ENCODE results near the gene MAML3. TPM values are rescaled to one million over a fixed set of nuclear protein-coding genes. Genes with fewer than 3 reads are reported as not detected.

MAML3 gene
- total RNA-seq, 1 experiment from 2014 or later, result 0.06 TPM

DNA sequence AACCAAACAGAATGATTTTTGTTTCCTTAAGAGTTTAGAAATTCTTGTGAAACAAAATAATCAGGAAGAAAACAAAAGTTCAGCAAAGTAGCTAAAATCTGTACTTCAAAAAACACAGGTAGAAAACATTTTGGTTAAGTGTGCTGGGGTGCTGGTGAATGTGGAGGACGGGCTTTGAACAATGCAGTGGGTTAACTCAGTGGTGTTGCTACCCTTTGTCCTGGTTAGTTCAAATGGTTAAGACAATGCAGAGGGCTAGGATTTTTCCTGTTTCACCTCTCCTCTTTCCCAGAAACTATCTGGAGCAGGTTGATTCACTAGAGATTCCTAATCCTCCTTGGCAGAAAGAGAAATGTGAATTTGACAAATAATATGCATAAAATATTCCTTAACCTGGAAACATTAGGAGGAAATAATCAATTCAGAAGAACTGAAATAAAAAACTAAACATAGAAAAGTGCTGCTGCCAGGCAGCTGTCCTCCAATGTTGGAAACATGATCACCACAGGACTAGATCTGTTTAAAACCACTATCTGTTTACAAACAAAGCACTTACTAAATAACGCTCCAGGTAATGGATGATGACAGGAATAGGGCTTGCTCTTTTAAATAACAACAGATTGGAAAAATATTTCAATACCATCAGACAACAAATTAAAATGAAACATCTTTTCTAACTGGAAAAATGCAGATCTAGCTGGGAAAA, 148.9 kb downstream of the MAML3 start:
- DNase-seq (ENCODE audit: low read depth), result no peak

DNA sequence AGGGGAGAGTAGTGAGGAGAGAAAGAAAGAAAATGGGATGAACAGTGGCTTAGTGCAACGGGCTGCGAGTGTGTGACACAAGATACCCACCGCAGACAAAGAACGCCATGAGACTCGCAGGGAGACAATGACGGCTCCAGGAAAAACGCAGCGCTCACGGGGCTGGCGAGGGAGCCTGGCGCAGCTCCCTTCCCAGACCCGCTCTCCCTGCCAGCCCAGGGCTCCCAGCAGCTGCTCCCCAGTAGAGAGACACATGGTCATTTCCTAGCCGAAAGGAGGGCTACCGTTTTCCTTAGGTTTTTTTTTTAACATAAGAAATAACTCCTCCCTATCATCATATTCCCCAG, 149.5 kb downstream of the MAML3 start:
- DNase-seq (ENCODE audit: low read depth), result peak; percentile 40

- no peak for DNase-seq (ENCODE audit: low read depth)
These were observed 150.0 kb downstream of the MAML3 start for GRCh38 chr4:140003876-140004548.

GRCh38 chr4:140000232-140000631, 153.8 kb downstream of the MAML3 start:
- no peak for DNase-seq (ENCODE audit: low read depth)

DNA sequence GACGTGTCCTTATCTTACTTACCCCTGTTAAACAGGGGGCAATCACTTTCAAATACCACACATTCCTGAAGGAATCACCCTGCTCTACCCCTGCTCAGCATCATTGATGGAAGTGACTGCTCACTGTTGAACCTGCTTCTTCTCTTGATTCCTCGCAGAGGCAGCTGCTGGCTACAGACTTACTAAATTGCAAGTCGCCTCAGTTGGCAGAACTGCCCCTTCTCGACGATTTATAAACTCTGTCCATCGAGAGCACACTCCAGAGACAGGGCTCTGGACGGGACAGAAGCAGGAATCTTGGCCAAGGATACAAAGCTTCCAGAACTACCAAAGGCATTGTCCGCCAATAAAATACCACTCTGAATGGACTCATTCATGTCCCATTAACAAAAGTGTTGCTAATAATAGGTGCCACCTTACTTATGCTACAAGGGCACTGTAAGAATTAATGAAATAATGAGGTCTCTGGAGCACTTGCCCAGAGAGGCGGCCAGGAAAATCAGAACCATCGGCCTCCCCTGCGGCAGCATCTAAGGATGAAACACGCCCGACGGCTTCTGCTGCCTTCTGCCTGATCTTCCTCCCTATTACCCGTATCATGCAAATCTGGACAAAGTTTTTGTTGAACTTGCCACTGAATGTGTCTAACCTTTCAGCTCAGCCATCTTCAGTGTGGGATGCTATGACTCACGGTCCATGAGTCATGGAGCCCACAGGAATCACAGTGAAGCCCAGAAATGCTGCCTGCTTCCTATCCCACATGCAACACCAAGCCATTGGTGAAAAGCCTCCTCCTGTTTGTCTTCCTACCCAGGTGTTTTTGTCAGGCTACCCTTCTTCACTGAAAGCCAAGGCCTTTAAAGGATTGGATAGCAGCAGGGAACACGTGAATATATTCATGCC, 164.9 kb downstream of the MAML3 start:
- DNase-seq (ENCODE audit: low read depth), result peak; percentile 92

DNA sequence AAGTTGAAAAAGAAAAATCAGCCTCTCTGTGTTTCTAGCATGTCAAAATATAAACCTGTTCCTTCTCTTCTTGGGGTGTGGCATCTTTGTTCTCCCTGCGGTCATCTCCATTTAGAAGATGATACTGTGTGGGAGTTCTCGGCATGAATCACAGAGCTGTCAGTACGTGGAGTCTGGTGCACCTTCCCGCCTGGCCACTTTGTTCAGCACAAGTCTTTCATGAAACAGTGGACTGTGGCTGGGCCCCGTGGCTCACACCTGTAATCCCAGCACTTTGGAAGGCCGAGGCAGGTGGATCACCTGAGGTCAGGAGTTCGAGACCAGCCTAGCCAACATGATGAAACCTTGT, 166.5 kb downstream of the MAML3 start:
- no peak for DNase-seq (ENCODE audit: low read depth)

DNA sequence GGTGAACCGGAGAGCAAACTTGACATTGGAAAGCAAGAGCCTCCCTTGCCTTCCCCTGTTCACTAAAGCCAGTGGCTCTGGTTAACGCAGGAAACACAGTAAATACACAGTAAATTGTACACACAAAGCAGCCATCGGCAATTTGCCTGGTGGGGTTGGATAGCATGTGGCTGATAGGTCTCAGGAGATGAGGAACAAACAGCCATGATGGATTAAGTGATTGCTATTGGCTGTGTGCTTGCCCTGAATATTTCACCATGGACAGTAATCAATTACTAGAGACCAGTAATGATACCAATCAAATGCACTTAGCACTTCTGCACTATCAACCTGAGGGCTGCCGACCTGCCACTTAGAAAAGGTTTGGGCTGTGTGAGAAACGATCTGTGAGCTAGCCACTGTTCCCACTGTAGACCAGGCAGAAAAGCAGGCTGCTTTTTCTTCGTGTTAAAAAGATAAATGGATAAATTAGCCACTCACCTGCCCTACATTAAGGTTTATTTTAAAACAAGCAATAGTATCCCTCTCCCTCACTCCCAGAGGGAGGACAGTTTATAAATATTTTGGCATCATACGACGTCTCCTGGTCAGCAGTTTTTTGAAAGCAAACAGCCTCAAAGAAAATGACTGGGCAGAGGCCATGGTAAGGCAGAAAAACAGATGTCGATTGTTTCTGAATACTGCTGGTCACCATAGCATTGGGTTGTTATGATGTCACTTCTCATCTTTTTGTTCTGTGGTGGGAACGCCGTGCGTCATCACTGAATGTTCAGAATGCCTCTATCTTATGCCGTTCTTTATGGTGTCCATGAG, 167.1 kb downstream of the MAML3 start:
- no peak for DNase-seq (ENCODE audit: low read depth)

- DNase-seq (ENCODE audit: low read depth), result no peak
These were observed 167.9 kb downstream of the MAML3 start for GRCh38 chr4:139986106-139986505.

- peak; percentile 26 for DNase-seq (ENCODE audit: low read depth)
These were observed 168.6 kb downstream of the MAML3 start for GRCh38 chr4:139985401-139985800.

GRCh38 chr4:139984471-139984870, 169.5 kb downstream of the MAML3 start:
- no peak for DNase-seq (ENCODE audit: low read depth)

GRCh38 chr4:139978692-139979091, 175.3 kb downstream of the MAML3 start:
- DNase-seq (ENCODE audit: low read depth), result no peak

DNA sequence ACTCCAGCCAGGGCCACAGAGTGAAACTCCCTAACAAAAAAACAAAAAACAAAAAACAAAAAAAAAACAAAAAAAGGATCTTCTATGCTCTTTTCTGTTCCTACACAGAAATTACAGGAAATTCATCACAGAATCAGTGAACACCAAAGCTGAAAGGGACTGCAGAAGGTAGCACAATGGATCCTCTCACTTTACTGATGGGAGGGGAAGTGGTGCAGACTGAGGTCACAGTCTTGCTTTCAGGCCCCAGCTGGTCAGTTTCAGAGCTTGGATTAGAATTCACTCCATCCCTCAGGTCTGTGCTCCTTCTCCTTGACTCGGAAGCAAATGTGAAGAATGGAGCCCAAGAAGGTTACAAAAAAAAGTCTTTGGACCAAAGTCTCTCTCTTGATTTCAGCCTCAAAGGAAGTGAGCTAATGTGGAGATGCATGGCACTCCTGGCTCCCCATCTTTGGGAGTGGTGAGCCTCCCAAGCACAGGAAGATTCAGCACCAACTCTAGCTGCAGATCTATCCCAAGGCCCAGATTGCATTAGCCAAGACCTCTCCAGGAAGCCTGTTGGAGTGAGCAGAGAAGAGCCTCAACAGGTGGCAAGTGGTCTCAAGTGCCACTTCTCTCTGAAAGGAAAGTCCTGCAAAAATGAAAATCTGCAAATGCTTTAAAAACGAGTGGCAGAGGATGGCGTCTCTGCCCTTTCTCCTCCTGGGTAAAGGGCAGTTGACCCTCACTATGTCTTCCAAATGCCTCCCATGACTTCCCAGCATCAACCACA, 176.0 kb downstream of the MAML3 start:
- no peak for DNase-seq (ENCODE audit: low read depth)

GRCh38 chr4:139975830-139976272, 178.1 kb downstream of the MAML3 start:
- DNase-seq (ENCODE audit: low read depth), result peak; percentile 20

GRCh38 chr4:139973616-139974015, 180.4 kb downstream of the MAML3 start:
- no peak for DNase-seq (ENCODE audit: low read depth)

DNA sequence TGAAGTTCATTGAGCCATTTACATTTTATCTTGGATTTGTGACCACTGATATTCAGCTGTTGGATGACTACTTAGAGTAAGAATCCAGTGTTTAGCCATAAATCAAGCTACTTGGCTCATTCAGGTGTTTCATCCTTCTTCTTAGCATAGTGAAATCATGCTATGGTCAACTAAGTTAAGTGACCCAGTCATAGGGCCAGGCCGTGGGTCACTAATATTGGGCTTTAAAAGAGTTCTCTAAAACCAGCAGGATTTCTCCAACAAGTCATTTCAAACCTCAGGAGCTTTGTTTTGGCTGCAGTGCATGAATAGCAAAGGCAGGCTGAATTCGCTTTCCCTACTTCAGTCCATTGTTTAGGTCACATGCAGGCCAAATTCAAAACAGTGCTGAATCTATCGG, 181.0 kb downstream of the MAML3 start:
- no peak for DNase-seq (ENCODE audit: low read depth)

DNA sequence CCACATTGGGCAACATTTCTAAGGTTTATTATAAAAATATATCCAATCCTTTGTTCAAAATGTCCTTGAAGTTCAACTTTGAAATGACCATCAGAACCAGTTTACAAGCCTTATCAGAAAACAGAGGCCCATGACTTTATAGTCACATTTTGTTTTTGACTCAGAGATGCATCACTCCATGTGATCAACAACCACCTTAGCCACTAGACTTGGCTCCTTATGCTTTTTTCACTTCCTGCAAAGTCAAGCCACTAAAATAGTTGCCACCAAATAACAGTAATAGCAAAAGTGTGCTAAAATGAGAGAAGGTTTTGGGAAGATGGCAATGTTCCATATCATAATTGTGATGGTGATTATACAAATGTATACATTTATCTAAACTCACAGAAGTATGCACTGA, 181.7 kb downstream of the MAML3 start:
- DNase-seq (ENCODE audit: low read depth), result no peak

DNA sequence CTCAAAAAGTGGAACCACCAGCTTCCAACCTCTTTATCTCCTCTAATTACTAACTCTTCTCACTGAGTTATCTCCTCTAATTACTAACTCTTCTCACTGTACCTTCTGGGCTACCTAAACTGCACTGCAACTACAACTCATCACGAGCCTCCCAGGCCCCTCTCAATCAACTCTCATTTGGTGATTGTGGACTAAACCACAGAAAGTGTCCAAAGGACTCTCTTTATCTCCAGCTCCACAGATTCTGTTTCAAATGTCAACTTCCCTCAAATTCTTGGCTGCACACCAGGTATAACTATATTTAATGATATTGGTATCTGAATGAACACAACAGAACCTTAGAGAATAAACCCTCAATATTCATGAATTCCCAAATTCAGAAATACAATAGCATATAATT, 182.9 kb downstream of the MAML3 start:
- DNase-seq (ENCODE audit: low read depth), result no peak

- DNase-seq (ENCODE audit: low read depth), result no peak
These were observed 184.2 kb downstream of the MAML3 start for GRCh38 chr4:139969635-139970266.

DNA sequence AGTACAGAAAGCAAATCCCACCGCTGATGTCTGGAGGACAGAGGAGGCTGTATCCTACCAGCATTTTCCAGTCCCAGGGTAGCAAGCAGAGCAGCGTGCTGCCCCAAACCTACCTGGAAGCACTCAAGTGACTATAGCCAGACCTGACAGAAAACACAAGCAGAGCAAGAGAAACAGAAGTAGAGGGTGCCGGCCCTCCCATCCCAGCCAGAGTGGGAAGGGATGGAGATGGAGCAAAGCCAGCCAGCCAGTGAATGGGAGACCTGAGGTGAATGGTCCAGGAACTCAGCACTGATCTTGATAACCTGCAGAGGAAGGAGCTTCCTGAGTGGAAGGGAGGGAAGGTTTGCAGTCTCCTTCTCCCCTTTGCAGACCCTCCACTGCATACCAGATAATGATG, 185.2 kb downstream of the MAML3 start:
- no peak for DNase-seq (ENCODE audit: low read depth)

- no peak for DNase-seq (ENCODE audit: low read depth)
These were observed 187.6 kb downstream of the MAML3 start for GRCh38 chr4:139966383-139966782.

Data from LHCN-M2 (cell line).